Right ventricle myocardium superior (tissue), 1 donor: Measurements from ENCODE around the gene EIF4H. TPM values are rescaled to one million over a fixed set of nuclear protein-coding genes. Genes with fewer than 3 reads are reported as not detected.
"Not testable (repeated sequence)": the region's sequence is repeated elsewhere in the genome, so short reads cannot be mapped to it uniquely, and the experiment has no call there.

Experiments
- ATAC-seq: fragments of 200-7000 bp; cut with Tn5 transposase; one replicate; pipeline ENCODE4 v1.9.1; 2020; ENCODE audit warnings: mild to moderate bottlenecking; ENCODE audit not compliant: poor library complexity
- DNase-seq: peaks from one replicate; pipeline ENCODE4 v3.0.0-alpha.2; 2020
- intact Hi-C: fragments of 100-400 bp; cut with DNase I; formaldehyde crosslinking; loops from one replicate; pipeline ENCODE4 v1.11.2; 2022
- total RNA-seq: library from RNA; stranded (reverse); fragmentation: NEBNext Ultra II Directional; extraction: Animal tissue kit (Norgen Biotek cat#: 25700); gene quantifications from one replicate; pipeline ENCODE4 v1.2.1, GENCODE V29; 2021
- donor health status: DM: no; HTN: yes; CAD: no; lungs with severe emphysema.

Gene EIF4H
- total RNA-seq, 1 donor from 2014 or later: 166 TPM

DNA sequence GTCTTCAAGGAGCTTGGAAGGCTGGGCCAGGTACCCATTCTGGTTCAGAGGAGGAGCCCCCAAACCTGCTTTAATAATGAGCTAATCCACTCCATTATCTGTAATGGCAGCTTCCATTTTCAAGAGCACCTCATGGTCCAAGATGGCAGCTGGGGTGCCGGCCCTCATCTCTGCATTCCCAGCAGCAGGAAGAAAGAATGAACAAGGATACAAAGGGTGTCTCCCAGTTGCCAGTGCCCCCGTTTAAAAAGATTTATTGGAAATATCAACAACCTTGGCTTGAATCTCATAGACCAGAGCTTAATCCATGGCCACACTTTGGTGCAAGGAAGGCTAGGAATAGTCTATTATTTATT, 44.2 kb downstream of the EIF4H start:
- DNase-seq (no peak), ATAC-seq (no peak)
- intact Hi-C loops: no loop called here

DNA sequence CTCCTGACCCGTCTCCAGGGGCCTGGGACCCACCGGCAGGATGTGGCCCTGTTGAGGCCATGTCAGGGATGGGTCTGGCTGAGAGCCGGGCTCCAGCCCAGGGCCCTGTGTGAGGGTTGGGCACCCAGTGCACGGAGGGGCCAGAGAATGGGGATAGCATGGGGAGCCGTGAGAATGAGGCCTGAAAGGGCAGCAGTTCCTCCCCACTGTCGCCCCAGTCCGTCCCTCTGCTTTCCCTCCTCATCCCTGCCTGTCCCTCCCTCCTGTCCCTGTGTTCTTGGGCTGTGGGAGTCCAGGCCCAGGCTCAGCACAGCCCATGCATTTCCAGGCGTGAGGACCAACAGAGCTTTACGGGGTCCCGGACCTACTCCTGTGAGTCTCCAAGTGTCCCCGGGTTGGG, 45.3 kb downstream of the EIF4H start:
- ATAC-seq: no peak
- intact Hi-C loops: no loop called here
- DNase-seq: no peak

DNA sequence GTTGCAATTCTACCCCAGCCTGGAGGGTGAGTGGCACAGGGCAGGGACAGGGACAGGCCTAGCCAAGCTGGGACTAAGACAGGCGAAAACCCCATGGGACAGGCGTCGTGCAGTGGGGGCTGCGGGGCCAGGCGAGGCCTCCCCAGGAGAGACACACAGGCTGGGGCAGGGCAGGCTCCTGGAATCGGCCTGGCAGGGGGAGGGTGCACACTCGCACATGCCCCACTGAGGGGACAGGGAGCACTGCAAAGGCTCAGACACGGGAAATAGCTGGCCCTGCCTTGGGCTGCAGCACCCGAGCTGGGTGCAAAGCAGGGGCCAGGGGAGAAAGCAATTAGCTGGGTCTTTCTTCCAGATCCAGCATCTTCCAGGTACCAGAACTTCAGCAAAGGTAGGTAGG, 46.1 kb downstream of the EIF4H start:
- DNase-seq: no peak
- ATAC-seq: no peak
- intact Hi-C loops: no loop called here

DNA sequence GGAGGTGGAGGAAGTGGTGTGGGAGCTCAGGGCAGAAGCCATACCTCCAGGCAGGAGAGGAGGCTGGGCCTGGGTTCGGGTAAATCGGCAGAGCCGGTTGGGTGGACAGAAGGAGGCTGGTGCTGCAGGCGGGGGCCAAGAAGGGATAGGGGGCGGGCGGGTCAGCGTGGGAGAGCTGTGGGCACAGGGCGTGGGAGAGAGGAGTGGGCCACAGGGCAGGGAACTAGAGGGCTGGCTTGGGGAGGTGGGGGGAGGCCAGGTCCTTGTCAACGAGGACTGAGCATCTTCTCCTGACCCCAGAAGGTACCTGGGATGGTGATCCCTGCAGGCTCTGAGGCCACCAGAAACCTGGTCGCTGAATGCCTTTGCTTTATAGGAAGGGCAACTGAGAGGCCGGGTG, 47.6 kb downstream of the EIF4H start:
- intact Hi-C loops: no loop called here
- ATAC-seq (no peak), DNase-seq (no peak)

DNA sequence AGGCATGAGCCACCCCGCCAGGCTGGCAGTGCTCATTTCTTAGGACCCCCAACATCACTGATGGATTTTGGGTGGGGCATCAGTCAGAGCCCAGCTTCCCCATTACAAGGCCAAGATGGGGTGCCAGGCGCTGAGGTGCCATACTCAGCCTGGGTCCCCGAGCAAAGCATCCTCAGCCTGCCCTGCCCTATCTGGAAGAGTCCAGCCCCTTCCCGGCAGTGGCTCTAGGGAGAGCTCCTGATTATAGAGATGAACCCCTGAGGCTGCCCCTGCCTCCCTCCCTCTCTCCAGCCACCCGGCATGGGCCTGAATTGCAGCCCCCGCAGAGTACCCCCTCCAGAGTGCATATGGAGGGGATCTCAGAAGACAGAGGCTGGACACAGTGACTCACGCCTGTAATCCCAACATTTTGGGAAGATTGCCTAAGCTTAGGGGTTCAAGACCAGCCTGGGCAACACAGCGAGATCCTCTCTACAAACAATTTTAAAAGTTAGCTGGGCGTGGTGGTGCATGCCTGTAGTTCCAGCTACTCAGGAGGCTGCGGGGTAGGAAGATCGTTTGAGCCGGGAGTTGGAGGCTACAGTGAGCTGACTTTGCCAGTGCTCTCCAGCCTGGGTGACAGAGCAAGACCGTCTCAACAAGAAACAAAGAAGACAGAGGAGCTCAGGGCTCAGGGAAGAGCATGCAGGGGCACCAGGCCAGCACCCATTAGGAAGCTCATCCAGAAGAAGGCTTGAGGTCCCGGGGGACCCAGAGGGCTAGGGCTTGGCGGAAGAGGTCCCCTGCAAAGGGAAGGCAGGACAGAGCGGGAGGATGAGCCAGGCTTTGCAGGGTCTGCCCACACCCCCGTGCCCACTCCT, 48.9 kb downstream of the EIF4H start:
- intact Hi-C loops: no loop called here
- DNase-seq: no peak
- no peak for ATAC-seq

DNA sequence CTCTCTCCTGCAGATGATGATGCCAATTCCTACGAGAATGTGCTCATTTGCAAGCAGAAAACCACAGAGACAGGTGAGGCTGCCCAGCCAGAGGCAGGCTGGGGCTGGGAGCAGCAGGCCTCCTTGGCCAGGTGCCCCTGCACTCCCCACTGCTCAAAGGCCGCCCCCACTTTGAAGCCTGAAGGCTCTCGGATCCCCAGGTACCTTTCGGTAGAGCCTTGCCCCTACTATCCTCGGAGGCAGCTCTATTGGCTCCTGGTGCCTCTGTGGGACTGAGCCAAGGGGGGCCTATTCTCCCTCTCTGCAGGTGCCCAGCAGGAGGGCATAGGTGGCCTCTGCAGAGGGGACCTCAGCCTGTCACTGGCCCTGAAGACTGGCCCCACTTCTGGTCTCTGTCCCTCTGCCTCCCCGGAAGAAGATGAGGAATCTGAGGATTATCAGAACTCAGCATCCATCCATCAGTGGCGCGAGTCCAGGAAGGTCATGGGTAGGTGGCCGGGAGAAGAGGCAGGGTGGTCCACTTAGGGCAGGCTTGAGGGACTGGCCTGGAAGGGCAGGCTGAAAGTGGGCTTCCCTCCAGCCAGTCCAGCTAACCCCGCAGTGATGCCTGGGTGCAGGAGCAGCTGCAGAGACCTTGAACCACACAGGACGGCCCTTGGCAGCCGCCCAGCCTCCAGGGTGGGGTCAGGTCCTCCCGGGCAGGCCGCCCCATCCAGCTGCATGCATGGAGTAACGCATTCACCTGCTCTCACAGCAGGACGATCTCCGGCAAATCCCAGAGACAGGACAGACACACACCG, 49.8 kb downstream of the EIF4H start:
- DNase-seq (no peak), ATAC-seq (no peak)
- intact Hi-C loops: no loop called here

DNA sequence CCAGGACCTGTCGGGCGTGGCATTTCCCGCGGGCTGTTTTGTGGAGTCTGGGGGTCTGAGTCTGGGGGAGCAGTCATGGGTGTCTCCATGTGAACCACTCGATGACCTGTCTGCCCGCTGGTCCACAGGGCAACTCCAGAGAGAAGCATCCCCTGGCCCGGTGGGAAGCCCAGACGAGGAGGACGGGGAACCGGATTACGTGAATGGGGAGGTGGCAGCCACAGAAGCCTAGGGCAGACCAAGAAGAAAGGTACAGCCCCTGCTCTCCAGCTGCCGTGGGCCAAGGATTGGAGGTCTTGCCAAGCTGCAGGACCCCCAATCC, 50.3 kb downstream of the EIF4H start:
- no peak for ATAC-seq
- no peak for DNase-seq
- intact Hi-C loops: no loop called here

DNA sequence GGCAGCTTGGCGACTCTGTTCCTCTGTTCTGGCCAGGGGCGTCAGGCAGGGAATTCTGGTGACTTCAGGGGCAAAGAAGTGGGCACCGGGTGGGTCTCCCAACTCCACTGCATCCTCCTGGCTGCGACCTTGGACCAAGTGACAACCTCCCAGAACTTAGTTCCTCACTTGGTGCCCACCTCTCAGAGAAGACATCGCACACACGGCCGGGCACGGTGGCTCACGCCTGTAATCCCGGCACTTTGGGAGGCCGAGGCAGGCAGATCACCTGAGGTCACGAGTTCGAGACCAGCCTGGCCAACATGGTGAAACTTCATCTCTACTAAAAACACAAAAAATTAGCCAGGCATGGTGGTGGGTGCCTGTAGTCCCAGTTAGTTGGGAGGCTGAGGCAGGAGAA, 50.8 kb downstream of the EIF4H start:
- DNase-seq, ATAC-seq, intact Hi-C loops: not testable (repeated sequence)

DNA sequence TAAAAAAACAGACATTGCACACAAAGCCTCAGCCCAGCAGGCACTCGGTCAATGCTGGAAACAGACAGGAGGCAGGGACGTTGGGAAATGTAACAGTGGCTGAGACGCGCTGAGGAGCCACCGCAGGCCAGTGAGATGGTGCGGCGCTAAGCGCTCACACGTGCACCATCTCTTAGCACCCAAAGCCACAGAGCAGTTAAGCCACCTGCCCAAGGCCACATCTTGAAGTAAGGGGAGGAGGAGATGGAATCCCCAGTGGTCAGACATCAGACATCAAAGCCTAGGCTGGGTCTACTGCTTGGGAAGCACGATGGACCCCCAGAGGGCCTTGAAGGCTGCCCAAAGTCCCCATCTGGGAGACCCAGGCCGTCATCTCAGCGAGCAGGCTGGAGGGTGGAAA, 51.2 kb downstream of the EIF4H start:
- ATAC-seq (no peak), DNase-seq (no peak)
- intact Hi-C loops: no loop called here

DNA sequence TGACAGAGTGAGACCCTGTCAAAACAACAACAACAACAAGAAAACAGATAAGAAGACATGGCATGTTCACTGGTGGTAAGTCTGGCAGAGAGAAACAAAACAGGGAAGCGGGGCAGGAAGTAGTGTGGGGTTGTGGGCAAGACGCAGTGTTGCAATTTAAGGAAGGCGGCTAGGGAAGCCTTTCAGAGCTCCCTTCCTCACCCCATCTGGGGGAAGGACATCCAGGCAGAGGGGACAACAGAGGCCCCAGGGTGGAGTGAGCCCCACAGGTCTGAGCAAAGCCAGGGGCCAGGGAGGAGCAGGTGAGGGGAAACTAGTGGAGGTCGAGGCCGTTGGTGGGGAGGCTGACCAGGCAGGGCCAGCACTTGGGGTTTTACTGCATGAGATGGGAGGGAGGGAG, 52.5 kb downstream of the EIF4H start:
- intact Hi-C loops: no loop called here
- no peak for DNase-seq
- ATAC-seq: peak; percentile 76

DNA sequence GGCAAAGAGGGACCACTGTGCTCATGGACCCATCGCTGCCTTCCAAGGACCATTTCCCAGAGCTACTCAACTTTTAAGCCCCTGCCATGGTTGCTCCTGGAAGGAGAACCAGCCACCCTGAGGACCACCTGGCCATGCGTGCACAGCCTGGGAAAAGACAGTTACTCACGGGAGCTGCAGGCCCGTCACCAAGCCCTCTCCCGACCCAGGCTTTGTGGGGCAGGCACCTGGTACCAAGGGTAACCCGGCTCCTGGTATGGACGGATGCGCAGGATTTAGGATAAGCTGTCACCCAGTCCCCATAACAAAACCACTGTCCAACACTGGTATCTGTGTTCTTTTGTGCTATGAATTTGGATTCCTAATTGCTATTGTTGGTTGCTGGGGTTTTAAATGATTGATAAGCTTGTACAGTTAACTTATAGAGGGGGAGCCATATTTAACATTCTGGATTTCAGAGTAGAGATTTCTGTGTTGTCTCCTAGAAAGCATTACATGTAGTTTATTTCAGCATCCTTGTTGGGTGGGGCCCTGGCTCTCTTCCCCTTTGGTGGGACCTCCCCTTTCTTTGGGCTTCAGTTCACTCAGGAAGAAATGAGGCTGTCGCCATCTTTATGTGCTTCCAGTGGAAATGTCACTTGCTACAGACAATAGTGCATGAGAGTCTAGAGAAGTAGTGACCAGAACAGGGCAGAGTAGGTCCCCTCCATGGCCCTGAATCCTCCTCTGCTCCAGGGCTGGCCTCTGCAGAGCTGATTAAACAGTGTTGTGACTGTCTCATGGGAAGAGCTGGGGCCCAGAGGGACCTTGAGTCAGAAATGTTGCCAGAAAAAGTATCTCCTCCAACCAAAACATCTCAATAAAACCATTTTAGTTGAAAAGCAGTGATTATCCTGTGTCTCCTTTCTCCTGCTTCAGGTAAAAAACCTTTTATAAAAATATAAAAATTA, 55.1 kb downstream of the EIF4H start:
- no peak for DNase-seq
- ATAC-seq: peak; percentile 26
- intact Hi-C loops: no loop called here

DNA sequence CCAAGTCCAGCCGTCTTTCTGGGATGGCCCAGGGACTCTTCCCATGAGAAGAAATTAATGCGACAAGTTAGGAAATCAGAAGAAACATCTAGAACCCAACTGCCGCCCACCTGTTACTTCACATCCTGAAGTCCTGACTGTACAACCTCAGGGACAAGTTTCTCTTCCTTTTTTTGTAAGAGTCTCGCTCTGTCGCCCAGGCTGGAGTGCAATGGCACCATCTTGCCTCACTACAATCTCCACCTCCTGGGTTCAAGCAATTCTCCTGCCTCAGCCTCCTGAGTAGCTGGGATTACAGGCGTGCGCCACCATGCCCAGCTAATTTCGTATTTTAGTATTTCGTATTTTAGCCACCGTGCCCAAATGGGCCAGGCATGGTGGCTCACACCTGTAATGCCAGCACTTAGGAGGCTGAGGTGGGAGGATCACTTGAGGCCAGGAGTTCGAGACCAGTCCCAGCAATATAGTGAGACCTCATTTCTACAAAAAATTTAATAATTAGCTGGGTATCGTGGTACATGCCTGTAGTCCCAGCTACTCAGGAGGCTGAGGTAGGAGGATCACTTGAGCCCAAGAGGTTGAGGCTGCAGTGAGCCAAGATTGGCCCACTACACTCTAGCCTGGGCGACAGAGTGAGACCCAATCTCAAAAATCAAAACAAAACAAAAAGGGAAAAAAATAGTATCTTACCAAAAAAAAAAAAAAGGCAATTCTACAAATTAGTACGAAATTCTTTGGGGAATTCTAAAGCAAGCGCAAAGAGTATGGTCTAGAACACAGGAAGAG, 56.5 kb downstream of the EIF4H start:
- ATAC-seq: peak; percentile 23
- no peak for DNase-seq
- intact Hi-C loops: no loop called here

DNA sequence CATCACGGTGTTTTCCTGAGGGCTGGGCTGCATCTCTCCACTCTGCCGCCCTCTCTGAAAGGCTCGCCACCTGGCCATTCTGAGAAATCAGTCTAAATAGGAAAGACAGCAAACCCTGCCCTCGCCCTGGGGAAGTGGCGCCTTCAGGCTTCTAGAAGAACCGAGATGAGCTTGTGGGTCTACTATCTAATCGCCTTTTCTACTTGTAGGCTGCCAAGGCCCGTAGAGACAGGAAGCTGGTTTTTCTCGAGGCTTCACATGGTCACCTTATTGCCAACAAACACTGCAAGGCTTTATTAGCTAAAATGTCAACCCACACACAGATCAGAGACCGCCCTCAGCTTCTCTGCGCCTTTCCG, 57.1 kb downstream of the EIF4H start:
- intact Hi-C loops: no loop called here
- DNase-seq (no peak), ATAC-seq (no peak)

DNA sequence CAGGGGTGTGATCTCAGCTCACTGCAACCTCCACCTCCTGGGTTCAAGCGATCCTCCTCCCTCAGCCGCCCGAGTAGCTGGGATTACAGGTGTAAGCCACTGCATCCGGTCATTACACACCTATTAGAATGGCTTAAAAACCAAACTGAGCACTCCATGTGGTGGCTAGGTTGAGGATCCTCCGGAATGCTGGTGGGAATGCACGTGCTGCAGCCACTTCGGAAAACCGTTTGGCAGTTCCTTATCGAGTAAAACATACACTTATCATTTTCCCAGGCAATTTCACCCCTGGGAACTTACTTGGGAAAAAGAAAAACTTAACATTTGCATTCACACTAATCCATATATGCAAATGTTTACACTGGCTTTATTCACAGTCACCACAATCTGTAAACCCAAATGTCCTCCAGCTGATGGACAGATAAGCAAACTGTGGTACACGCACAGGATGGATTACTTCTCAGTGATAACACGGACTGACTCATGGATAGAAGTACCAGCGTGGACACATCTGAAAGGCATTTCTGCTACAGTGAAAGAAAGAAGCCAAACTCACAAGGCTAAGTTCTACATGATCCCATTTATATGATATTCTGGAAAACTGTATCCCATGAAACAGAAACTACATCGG, 59.6 kb downstream of the EIF4H start:
- ATAC-seq (no peak), DNase-seq (no peak)
- intact Hi-C loops: no loop called here

DNA sequence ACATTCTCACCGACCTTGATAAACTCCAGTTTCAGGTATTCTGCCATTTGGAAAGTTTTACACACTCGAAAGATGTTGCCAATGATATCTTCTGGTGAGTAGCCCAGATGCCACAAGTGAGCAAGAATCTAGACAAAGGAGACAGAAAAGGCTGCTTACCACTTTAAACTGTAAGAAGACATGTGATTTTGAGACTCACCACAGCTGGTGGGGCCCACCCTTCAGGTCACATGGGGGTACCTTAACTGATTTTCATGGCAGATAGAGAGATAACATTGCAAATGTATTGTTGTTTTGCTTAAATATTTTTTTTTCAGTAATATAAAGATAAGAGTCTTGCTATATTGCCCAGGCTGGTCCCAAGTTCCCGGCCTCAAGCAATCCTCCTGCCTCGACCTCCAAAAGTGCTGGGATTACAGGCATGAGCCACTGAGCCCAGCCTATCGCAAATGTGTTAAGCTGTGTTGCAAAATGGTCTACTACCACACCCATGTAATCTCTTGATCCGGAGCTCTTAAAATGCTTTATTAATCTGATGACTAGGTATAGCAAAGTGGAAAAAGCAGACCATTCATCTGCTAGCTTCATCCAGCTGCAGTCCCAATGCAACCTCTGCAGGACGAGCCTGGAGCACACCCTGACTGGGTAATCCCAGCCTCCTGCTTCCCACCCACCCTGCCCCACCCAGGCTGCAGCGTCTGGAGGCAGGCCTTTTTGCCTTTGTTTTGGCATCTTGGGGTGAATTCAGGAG, 61.5 kb downstream of the EIF4H start:
- intact Hi-C loops: no loop called here
- no peak for DNase-seq
- no peak for ATAC-seq

DNA sequence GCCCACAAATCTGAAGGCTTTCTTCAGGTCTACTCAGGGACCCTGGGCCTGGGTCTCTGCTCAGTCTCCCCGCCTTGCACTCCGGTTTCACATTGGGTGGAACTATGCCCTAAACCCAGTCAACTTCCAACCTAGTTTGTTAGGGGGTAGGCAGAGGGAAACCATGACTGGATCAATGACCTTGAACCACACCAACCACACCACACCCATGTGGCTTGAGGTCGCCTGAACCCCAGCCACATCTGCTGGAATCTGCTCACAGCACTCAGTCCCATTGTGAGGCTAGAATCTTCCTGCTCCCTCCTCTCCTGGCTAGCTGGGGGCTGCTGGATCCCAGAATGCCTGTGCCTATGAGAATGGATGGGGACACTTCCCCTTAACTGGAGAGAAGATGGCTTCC, 62.1 kb downstream of the EIF4H start:
- DNase-seq (no peak), ATAC-seq (no peak)
- intact Hi-C loops: no loop called here

DNA sequence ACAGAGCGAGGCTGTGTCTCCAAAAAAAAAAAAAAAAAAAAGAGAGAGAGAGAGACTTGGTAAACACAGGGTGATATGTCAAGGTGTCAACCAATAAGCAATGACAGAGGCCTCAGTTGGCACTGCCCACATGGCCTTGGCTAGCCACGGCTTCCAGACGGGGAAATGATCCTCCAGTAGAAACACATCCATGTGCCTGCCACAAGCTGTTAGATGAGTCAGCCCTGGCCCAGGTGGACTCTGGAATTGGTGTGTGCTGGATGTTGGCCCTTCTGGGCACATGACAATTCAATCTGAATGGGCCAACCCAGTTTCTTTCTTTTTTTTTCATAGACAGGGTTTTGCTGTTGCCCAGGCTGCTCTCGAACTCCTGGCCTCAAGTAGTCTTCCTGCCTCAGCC, 66.3 kb downstream of the EIF4H start:
- DNase-seq (no peak), ATAC-seq (no peak)

DNA sequence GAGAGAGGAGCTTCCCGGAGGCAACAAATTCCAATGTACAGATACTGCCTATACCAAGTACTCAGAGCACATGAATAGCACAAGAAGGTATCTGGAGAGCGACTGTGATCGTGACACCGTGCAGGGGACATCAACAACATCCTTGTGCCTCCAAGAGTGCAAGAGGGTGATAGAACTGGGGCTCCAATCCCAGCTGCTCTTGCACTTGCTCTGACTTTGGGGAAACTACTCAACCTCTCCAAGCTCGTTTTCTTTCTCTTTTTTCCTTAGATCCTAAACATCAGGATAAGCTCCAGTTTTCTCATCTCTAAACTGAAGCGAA, 67.9 kb downstream of the EIF4H start:
- intact Hi-C loops: no loop called here
- no peak for DNase-seq
- ATAC-seq: no peak

More for the DNA sequence above, 66.3 kb downstream of the EIF4H start:
- intact Hi-C loops: no loop called here
